Tibial nerve (tissue), 4 donors: ENCODE data around the gene HERC4. TPM values are rescaled to one million over a fixed set of nuclear protein-coding genes. Genes with fewer than 3 reads are reported as not detected.

Experiments
- DNase-seq, 2 donors: peaks; one replicate each; pipeline ENCODE4 v3.0.0-alpha.2; 2019; ENCODE audit warnings: low spot score in 2 of 2
- H3K27ac ChIP-seq, 4 donors: fragments of 200-600 bp; sonication (generic) in 3 of 4; one replicate each; pipeline ENCODE4 v1.5.1; 2017 to 2019; ENCODE audit warnings: mild to moderate bottlenecking in 1 of 4
- H3K27me3 ChIP-seq, 2 donors: fragments of 200-600 bp; sonication (generic) in 1 of 2; one replicate each; pipeline versions ENCODE4 v1.5.1 to v1.6.0; 2017 to 2019
- H3K36me3 ChIP-seq, 3 donors: fragments of 200-600 bp; sonication (generic); one replicate each; pipeline ENCODE4 v1.5.1; 2018 to 2019
- H3K4me1 ChIP-seq, 4 donors: fragments of 200-600 bp; sonication (generic) in 3 of 4; one replicate each; pipeline ENCODE4 v1.5.1; 2017 to 2019
- H3K4me3 ChIP-seq, 4 donors: fragments of 200-600 bp; sonication (generic) in 3 of 4; one replicate each; pipeline ENCODE4 v1.5.1; 2017 to 2019; ENCODE audit warnings: mild to moderate bottlenecking in 1 of 4, moderate library complexity in 1 of 4
- H3K9me3 ChIP-seq, 4 donors: fragments of 200-600 bp; sonication (generic) in 3 of 4; one replicate each; pipeline ENCODE4 v1.5.1; 2017 to 2019
- EP300 ChIP-seq, 2 donors: sonication (generic); formaldehyde crosslinking; IDR thresholded peaks; one replicate each; pipeline ENCODE4 v1.6.1; 2017; ENCODE audit warnings: antibody characterized with exemption in 2 of 2, mild to moderate bottlenecking in 1 of 2
- POLR2A ChIP-seq, 2 donors: fragments of 450-650 bp; IDR thresholded peaks; one replicate each; pipeline ENCODE4 v1.6.1; 2017; ENCODE audit warnings: antibody characterized with exemption in 2 of 2, mild to moderate bottlenecking in 2 of 2, moderate library complexity in 2 of 2
- WGBS, 2 donors: methylation state at CpG; one replicate each; pipeline ENCODE4 v1.1.5; 2018; 5-methylcytosine and 5-hydroxymethylcytosine counted together
- total RNA-seq, 4 donors: library from RNA; depleted of rRNA; stranded (reverse); fragments of >200 nt; gene quantifications; one replicate each; pipeline ENCODE4 v1.1.0, GENCODE V29; 2016
- TF ChIP-seq, protein P1 (sequence below), 5 experiments: fragments of 200-600 bp in 3 of 5; fragments of 450-650 bp in 2 of 5; sonication (generic) in 3 of 5; IDR thresholded peaks; one replicate each; pipeline ENCODE4 v1.5.1; 2016 to 2019; ENCODE audit warnings: antibody characterized with exemption in 5 of 5, mild to moderate bottlenecking in 3 of 5, moderate library complexity in 2 of 5

Gene HERC4
- total RNA-seq, 4 donors from 2014 or later: 38.1 to 57.0 (median 54.1) TPM

DNA sequence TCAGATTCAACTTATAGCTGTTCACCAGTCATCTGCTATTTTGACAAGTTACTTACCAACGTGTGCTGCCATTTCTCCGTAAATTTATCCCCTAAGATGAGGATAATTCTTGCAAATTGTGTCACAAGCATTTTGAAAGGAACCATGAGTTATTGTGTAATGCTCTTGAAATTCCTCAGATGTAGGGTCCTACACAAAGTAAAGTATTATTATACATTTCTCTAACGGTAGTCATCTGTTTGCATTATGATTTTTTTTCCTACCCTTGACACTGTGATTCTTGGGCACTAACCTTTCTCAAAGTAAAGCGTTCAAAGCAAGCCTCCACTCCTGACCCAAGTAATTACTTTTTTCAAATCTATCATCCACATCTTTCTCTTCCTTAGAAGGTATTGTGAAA is 8.1 kb downstream of the HERC4 start:
- H3K9me3 ChIP-seq: no peaks in the 10 kb centered on the region
- no peaks in the 10 kb centered on the region for H3K27me3 ChIP-seq
- no peak overlapping the region for H3K27ac ChIP-seq
- no peak for DNase-seq
- WGBS, 2 donors: 48 to 59% methylated on average over 4 of the region's 4 CpGs
- TF ChIP-seq EP300 (IDR thresholded peaks at IDR 0.05) (no peak), POLR2A (IDR thresholded peaks at IDR 0.05) (no peak)
- TF ChIP-seq, protein P1, sequence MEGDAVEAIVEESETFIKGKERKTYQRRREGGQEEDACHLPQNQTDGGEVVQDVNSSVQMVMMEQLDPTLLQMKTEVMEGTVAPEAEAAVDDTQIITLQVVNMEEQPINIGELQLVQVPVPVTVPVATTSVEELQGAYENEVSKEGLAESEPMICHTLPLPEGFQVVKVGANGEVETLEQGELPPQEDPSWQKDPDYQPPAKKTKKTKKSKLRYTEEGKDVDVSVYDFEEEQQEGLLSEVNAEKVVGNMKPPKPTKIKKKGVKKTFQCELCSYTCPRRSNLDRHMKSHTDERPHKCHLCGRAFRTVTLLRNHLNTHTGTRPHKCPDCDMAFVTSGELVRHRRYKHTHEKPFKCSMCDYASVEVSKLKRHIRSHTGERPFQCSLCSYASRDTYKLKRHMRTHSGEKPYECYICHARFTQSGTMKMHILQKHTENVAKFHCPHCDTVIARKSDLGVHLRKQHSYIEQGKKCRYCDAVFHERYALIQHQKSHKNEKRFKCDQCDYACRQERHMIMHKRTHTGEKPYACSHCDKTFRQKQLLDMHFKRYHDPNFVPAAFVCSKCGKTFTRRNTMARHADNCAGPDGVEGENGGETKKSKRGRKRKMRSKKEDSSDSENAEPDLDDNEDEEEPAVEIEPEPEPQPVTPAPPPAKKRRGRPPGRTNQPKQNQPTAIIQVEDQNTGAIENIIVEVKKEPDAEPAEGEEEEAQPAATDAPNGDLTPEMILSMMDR (IDR thresholded peaks at IDR 0.05): no peak
- peaks cover 0 to 28% (median 0%) of the 10 kb centered on the region in 3 donors for H3K36me3 ChIP-seq
- H3K4me3 ChIP-seq: no peak overlapping the region
- peaks cover 0 to 28% (median 10%) of the 10 kb centered on the region in 4 donors for H3K4me1 ChIP-seq

DNA sequence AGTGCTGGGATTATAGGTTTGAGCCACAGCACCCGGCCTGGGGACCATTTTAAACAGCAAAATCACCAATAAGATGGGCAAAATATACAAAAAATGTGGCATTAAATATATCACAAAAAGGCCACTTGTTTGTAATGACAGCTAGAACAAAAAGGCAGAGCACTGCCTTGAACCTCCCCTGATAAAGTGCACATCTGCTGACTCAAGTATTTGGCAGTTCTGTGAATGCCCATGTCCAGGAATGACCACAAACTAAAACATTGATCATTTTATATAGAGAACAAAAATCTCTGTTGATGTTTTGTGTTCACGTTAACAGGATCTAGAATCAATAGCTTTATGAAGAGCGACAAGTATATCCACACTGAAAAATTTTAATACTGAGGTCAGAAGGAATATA is 21.5 kb downstream of the HERC4 start:
- no peak for DNase-seq
- peaks cover 0 to 4% (median 2%) of the 10 kb centered on the region in 4 donors for H3K4me1 ChIP-seq
- H3K9me3 ChIP-seq: no peaks in the 10 kb centered on the region
- 80 to 81% methylated on average over 3 of the region's 3 CpGs for WGBS, 2 donors
- H3K4me3 ChIP-seq: no peak overlapping the region
- TF ChIP-seq EP300 (IDR thresholded peaks at IDR 0.05): no peak
- no peak overlapping the region for H3K27ac ChIP-seq
- no peaks in the 10 kb centered on the region for H3K27me3 ChIP-seq
- H3K36me3 ChIP-seq: peaks cover 0 to 28% (median 0%) of the 10 kb centered on the region in 3 donors

DNA sequence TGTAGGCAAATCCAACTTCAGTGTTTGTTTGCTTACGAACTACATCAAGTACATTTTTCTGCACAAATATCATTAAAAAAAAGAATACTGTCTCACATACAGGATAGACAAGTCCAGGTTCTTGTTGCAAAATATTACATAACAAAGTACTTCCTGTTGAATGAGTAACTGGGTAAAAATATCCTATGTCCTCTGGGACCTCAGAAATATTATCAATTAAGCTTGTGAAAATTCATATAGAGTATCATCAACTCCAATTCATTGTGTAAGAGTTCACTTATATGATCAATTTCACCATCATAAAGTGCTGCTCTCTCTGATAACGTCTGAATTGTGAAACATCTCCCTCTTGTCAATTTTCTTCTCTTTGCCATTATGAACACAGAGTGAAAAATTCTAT is 22.6 kb downstream of the HERC4 start:
- 77 to 82% methylated on average over 2 of the region's 2 CpGs for WGBS, 2 donors
- Histone ChIP-seq H3K9me3 (no peaks in the 10 kb centered on the region), H3K4me1 (peaks cover 0 to 6% (median 2%) of the 10 kb centered on the region in 4 donors), H3K4me3 (no peak overlapping the region), H3K27ac (no peak overlapping the region), H3K27me3 (no peaks in the 10 kb centered on the region), H3K36me3 (peaks cover 0 to 17% (median 0%) of the 10 kb centered on the region in 3 donors)
- TF ChIP-seq EP300 (IDR thresholded peaks at IDR 0.05) (no peak), POLR2A (IDR thresholded peaks at IDR 0.05) (no peak)
- TF ChIP-seq, protein P1 (IDR thresholded peaks at IDR 0.05): no peak
- DNase-seq: no peak

DNA sequence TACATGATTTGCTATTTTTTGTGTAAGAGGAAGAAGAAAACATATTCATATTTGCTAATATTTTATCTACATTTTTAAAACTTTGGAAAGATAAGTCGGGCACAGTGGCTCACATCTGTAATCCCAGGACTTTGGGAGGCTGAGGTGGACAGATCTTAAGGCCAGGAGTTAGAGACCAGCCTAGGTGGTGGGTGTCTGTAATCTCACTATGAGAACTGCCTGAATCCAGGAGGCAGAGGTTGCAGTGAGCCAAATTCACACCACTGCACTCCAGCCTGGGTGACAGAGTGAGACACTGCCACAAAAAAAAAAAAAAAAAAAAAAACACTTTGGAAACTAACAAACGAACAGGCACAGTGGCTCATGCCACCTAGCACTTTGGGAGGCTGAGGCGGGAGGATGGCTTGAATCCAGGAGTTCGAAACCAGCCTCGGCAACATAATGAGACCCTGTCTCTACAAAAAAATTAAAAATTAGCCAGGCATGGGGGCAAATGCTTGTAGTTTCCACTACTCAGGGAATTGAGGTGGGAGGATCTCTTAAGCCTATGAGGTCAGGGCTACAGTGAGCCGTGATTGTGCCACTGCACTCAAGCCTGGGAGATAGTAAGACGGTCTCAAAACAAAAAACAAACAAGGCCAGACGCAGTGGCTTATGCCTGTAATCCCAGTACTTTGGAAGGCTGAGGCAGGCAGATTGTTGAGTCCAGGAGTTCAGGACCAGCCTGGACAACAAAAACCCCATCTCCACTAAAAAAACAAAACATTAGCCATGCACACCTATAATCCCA is 25.6 kb downstream of the HERC4 start:
- peaks cover 0 to 6% (median under 1%) of the 10 kb centered on the region in 4 donors for H3K4me1 ChIP-seq
- H3K27ac ChIP-seq: no peak overlapping the region
- H3K9me3 ChIP-seq: no peaks in the 10 kb centered on the region
- no peaks in the 10 kb centered on the region for H3K27me3 ChIP-seq
- TF ChIP-seq EP300 (IDR thresholded peaks at IDR 0.05) (no peak), POLR2A (IDR thresholded peaks at IDR 0.05) (no peak)
- TF ChIP-seq, protein P1 (IDR thresholded peaks at IDR 0.05): no peak
- WGBS, 2 donors: 64 to 77% methylated on average over 8 of the region's 8 CpGs
- DNase-seq: no peak
- H3K4me3 ChIP-seq: no peak overlapping the region
- no peaks in the 10 kb centered on the region for H3K36me3 ChIP-seq

DNA sequence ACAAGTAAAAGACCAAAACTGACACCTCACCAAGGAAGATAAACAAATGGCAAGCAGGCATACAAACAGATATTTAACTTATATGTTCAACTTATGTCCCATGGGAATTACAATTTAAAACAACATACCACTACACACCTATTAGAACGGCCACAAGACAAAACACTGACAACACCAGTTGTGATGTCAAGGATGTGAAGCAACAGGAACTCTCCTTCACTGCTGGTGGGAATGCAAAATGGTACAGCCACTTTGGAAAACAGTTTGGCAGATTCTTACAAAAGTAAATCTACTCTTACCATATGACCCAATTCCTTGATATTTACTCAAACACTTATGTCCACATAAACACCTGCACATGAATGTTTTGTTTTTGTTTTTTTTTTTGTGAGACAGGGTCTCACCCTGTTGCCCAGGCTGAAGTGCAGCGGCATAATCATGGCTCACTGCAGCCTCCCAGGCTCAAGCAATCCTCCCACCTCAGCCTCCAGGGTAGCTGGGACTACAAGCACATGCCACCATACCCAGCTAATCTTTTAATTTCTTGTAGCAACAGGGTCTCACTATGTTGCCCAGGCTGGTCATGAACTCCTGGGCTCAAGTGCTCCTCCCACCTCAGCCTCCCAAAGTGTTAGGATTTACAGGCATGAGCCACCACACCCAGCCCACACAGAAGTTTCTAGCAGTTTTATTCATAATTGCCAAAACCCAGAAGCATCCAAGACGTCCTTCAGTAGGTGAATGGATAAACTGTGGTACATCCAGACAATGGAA is 27.3 kb downstream of the HERC4 start:
- no peaks in the 10 kb centered on the region for H3K9me3 ChIP-seq
- DNase-seq: no peak
- no peak overlapping the region for H3K4me3 ChIP-seq
- H3K36me3 ChIP-seq: peaks cover 0 to 6% (median 3%) of the 10 kb centered on the region in 3 donors
- TF ChIP-seq, protein P1 (IDR thresholded peaks at IDR 0.05): no peak
- TF ChIP-seq EP300 (IDR thresholded peaks at IDR 0.05): no peak
- no peak for TF ChIP-seq POLR2A (IDR thresholded peaks at IDR 0.05)
- no peaks in the 10 kb centered on the region for H3K27me3 ChIP-seq
- H3K27ac ChIP-seq: no peak overlapping the region
- WGBS, 2 donors: 67 to 68% methylated on average over 3 of the region's 3 CpGs
- peaks cover 0 to 3% (median 0%) of the 10 kb centered on the region in 4 donors for H3K4me1 ChIP-seq
